Vagina (tissue), 2 donors: Measurements from ENCODE around the gene POLR2A.

ENCODE experiments used
- POLR2A ChIP-seq, 2 donors: fragments of 450-650 bp; IDR thresholded peaks; one replicate each; pipeline ENCODE4 v1.6.1; 2017; ENCODE audit warnings: antibody characterized with exemption in 2 of 2, mild to moderate bottlenecking in 2 of 2, moderate library complexity in 2 of 2
- POLR2AphosphoS5 ChIP-seq, 2 donors: sonication (generic); formaldehyde crosslinking; IDR thresholded peaks; one replicate each; pipeline ENCODE4 v1.9.0; 2017; ENCODE audit warnings: antibody characterized with exemption in 2 of 2, mild to moderate bottlenecking in 2 of 2, low read depth in 1 of 2; ENCODE audit not compliant: insufficient read depth in 1 of 2
- TF ChIP-seq, protein P1 (sequence below), 3 experiments: fragments of 450-650 bp in 2 of 3; fragments of 200-600 bp in 1 of 3; sonication (generic) in 1 of 3; IDR thresholded peaks; one replicate each; pipeline ENCODE4 v1.5.1; 2017 to 2019; ENCODE audit warnings: antibody characterized with exemption in 3 of 3, mild to moderate bottlenecking in 2 of 3, moderate library complexity in 2 of 3

DNA sequence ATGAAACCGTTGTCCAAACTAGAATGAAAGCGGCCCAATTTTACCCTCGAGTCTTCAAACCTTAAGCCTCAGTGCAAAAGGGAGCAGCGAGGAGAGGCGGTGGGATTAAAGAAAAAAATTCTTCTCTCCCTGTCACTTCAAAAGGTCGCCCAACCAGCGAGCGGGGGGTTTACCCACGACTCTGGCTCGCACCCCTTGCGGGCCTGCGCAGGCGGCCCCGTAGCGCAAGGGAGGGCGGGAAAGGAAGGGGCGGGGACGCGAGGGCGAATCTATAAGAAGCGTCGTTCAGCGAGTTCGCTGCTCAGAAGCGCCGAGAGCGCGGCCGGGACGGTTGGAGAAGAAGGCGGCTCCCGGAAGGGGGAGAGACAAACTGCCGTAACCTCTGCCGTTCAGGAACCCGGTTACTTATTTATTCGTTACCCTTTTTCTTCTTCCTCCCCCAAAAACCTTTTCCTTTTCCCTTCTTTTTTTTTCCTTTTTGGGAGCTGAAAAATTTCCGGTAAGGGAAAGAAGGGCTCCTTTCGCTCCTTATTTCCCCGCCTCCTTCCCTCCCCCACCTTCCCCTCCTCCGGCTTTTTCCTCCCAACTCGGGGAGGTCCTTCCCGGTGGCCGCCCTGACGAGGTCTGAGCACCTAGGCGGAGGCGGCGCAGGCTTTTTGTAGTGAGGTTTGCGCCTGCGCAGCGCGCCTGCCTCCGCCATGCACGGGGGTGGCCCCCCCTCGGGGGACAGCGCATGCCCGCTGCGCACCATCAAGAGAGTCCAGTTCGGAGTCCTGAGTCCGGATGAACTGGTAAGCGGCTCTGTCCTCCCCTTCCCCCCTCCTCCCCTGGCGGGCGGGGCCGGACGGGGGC lies at the start of gene POLR2A:
- TF ChIP-seq POLR2A (IDR thresholded peaks at IDR 0.05): peak; percentile 92 to 100
- TF ChIP-seq, protein P1, sequence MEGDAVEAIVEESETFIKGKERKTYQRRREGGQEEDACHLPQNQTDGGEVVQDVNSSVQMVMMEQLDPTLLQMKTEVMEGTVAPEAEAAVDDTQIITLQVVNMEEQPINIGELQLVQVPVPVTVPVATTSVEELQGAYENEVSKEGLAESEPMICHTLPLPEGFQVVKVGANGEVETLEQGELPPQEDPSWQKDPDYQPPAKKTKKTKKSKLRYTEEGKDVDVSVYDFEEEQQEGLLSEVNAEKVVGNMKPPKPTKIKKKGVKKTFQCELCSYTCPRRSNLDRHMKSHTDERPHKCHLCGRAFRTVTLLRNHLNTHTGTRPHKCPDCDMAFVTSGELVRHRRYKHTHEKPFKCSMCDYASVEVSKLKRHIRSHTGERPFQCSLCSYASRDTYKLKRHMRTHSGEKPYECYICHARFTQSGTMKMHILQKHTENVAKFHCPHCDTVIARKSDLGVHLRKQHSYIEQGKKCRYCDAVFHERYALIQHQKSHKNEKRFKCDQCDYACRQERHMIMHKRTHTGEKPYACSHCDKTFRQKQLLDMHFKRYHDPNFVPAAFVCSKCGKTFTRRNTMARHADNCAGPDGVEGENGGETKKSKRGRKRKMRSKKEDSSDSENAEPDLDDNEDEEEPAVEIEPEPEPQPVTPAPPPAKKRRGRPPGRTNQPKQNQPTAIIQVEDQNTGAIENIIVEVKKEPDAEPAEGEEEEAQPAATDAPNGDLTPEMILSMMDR (IDR thresholded peaks at IDR 0.05): no peak
- TF ChIP-seq POLR2AphosphoS5 (IDR thresholded peaks at IDR 0.05; ENCODE audit: insufficient read depth in 1 of 2, low read depth in 1 of 2): peak; percentile 89 to 100
